Loucy (cell line): ENCODE data around the gene SPRY4.

Experiments
- H2AFZ ChIP-seq: fragments of 200-600 bp; sonication (generic); 2 replicates; pipeline ENCODE4 v1.6.0; 2016; ENCODE audit warnings: antibody characterized with exemption, mild to moderate bottlenecking, low read length, moderate library complexity
- H3F3A ChIP-seq: fragments of 200-600 bp; 2 replicates; pipeline ENCODE4 v1.6.0; 2016; ENCODE audit warnings: antibody characterized with exemption, low read depth, mild to moderate bottlenecking
- H3K27me3 ChIP-seq: fragments of 200-600 bp; sonication (generic); 2 replicates; pipeline ENCODE4 v1.6.1; 2014; ENCODE audit warnings: low read length, mild to moderate bottlenecking; ENCODE audit not compliant: insufficient read depth, poor library complexity, severe bottlenecking
- H3K36me3 ChIP-seq: fragments of 200-600 bp; sonication (generic); 2 replicates; pipeline ENCODE4 v1.6.1; 2016; ENCODE audit warnings: low read length; ENCODE audit not compliant: insufficient read depth
- H3K4me1 ChIP-seq: fragments of 200-600 bp; sonication (generic); 2 replicates; pipeline ENCODE4 v1.5.1; 2014; ENCODE audit warnings: low read length, mild to moderate bottlenecking; ENCODE audit not compliant: insufficient read depth, poor library complexity, severe bottlenecking
- H3K4me2 ChIP-seq: fragments of 200-600 bp; sonication (generic); 2 replicates; pipeline ENCODE4 v1.6.0; 2014; ENCODE audit warnings: antibody characterized with exemption, low read length, low read depth, mild to moderate bottlenecking; ENCODE audit not compliant: poor library complexity, severe bottlenecking
- H3K4me3 ChIP-seq: fragments of 200-600 bp; sonication (generic); 2 replicates; pipeline ENCODE4 v1.5.1; 2014; ENCODE audit warnings: low read length, mild to moderate bottlenecking, mixed read lengths; ENCODE audit not compliant: poor library complexity, severe bottlenecking
- H3K79me2 ChIP-seq: fragments of 200-600 bp; sonication (generic); 2 replicates; pipeline ENCODE4 v1.6.1; 2014; ENCODE audit warnings: low read length; ENCODE audit not compliant: insufficient read depth
- H3K9ac ChIP-seq: fragments of 200-600 bp; sonication (generic); 2 replicates; pipeline ENCODE4 v1.6.0; 2014; ENCODE audit warnings: mild to moderate bottlenecking, low read depth, low read length, moderate library complexity; ENCODE audit not compliant: poor library complexity, severe bottlenecking
- H3K9me2 ChIP-seq: fragments of 200-600 bp; sonication (generic); replicated peaks from 2 replicates; pipeline ENCODE4 v1.6.1; 2016; ENCODE audit warnings: low read depth, low read length, mixed read lengths
- H3K9me3 ChIP-seq: fragments of 200-600 bp; sonication (generic); 2 replicates; pipeline ENCODE4 v1.6.1; 2014; ENCODE audit warnings: mild to moderate bottlenecking, antibody characterized with exemption, low read length, low read depth; ENCODE audit not compliant: insufficient read depth
- H4K20me1 ChIP-seq: fragments of 200-600 bp; sonication (generic); 2 replicates; pipeline ENCODE4 v1.6.0; 2014; ENCODE audit warnings: antibody characterized with exemption, low read length, mild to moderate bottlenecking; ENCODE audit not compliant: insufficient read depth, poor library complexity, severe bottlenecking
- CTCF ChIP-seq: fragments of 200-600 bp; sonication (generic); conservative IDR thresholded peaks from 2 replicates; pipeline ENCODE4 v1.5.1; 2014; ENCODE audit warnings: mild to moderate bottlenecking, antibody characterized with exemption, low read length
- EZH2phosphoT487 ChIP-seq: fragments of 200-600 bp; IDR thresholded peaks from 2 replicates; pipeline ENCODE4 v1.6.1; 2018; ENCODE audit warnings: antibody characterized with exemption, mild to moderate bottlenecking, moderate library complexity, borderline replicate concordance

Gene SPRY4

GRCh38 chr5:142314606-142315005, 10.2 kb downstream of the SPRY4 start:
- no peaks in the 10 kb centered on the region for H3F3A ChIP-seq
- no peak overlapping the region for H2AFZ ChIP-seq
- H3K27me3 ChIP-seq: no peaks in the 10 kb centered on the region
- H4K20me1 ChIP-seq: no peaks in the 10 kb centered on the region
- no peak overlapping the region for H3K4me2 ChIP-seq
- TF ChIP-seq CTCF (no peak), EZH2phosphoT487 (no peak)
- H3K79me2 ChIP-seq: no peaks in the 10 kb centered on the region
- H3K9me3 ChIP-seq: no peaks in the 10 kb centered on the region
- no peak overlapping the region for H3K4me3 ChIP-seq
- no peaks in the 10 kb centered on the region for H3K36me3 ChIP-seq
- no peaks in the 10 kb centered on the region for H3K9me2 ChIP-seq
- peaks cover 14% of the 10 kb centered on the region for H3K4me1 ChIP-seq
- no peak overlapping the region for H3K9ac ChIP-seq

- Histone ChIP-seq H3K9ac (no peak overlapping the region), H3K36me3 (no peaks in the 10 kb centered on the region), H3K4me3 (no peak overlapping the region), H3K9me2 (no peaks in the 10 kb centered on the region), H4K20me1 (no peaks in the 10 kb centered on the region), H3K79me2 (no peaks in the 10 kb centered on the region), H3K4me2 (no peak overlapping the region), H3K27me3 (no peaks in the 10 kb centered on the region), H3K4me1 (peaks cover 10% of the 10 kb centered on the region), H2AFZ (no peak overlapping the region), H3K9me3 (no peaks in the 10 kb centered on the region), H3F3A (no peaks in the 10 kb centered on the region)
- TF ChIP-seq EZH2phosphoT487 (no peak), CTCF (no peak)
Measured at GRCh38 chr5:142314109-142314508, 10.7 kb downstream of the SPRY4 start.

GRCh38 chr5:142313682-142314081, 11.1 kb downstream of the SPRY4 start:
- Histone ChIP-seq H3K9ac (no peak overlapping the region), H3K4me1 (peaks cover 6% of the 10 kb centered on the region), H3K4me3 (no peak overlapping the region), H3K9me2 (no peaks in the 10 kb centered on the region), H3K79me2 (no peaks in the 10 kb centered on the region), H3F3A (no peaks in the 10 kb centered on the region), H2AFZ (no peak overlapping the region), H3K27me3 (no peaks in the 10 kb centered on the region), H3K36me3 (no peaks in the 10 kb centered on the region), H3K4me2 (no peak overlapping the region), H3K9me3 (no peaks in the 10 kb centered on the region), H4K20me1 (no peaks in the 10 kb centered on the region)
- TF ChIP-seq EZH2phosphoT487 (no peak), CTCF (no peak)
